ENCODE measurements around the gene ITLN2.
"Not testable (repeated sequence)": the region's sequence is repeated elsewhere in the genome, so short reads cannot be mapped to it uniquely, and the experiment has no call there.

The ITLN2 gene

GRCh38 chr1:160907976-160908375 lies 46.6 kb downstream of the ITLN2 start:
- Histone ChIP-seq H3K4me3 (ENCODE audit: low read length) (no peak overlapping the region), H3K36me3 (ENCODE audit: control insufficient read depth, insufficient read depth, low read length) (no peaks in the 10 kb centered on the region), H3K27me3 (ENCODE audit: control insufficient read depth, insufficient read depth, low read length) (no peaks in the 10 kb centered on the region), H3K27ac (ENCODE audit: low read length) (no peak overlapping the region), H3K4me1 (ENCODE audit: control insufficient read depth, insufficient read depth, low read length) (no peaks in the 10 kb centered on the region), H3K9me3 (ENCODE audit: control insufficient read depth, insufficient read depth, low read length) (no peaks in the 10 kb centered on the region)
- no CpG with 5 or more reads among the region's 7 CpGs for WGBS (ENCODE audit: insufficient coverage, insufficient read length)
- no peak for DNase-seq (ENCODE audit: low read depth, low spot score)

GRCh38 chr1:160905617-160905989 lies 49.0 kb downstream of the ITLN2 start:
- H3K4me1 ChIP-seq (ENCODE audit: control insufficient read depth, insufficient read depth, low read length): no peaks in the 10 kb centered on the region
- no peaks in the 10 kb centered on the region for H3K9me3 ChIP-seq (ENCODE audit: control insufficient read depth, insufficient read depth, low read length)
- H3K27ac ChIP-seq (ENCODE audit: low read length): no peak overlapping the region
- H3K27me3 ChIP-seq (ENCODE audit: control insufficient read depth, insufficient read depth, low read length): no peaks in the 10 kb centered on the region
- H3K4me3 ChIP-seq (ENCODE audit: low read length): no peak overlapping the region
- WGBS (ENCODE audit: insufficient coverage, insufficient read length): no CpG with 5 or more reads among the region's 4 CpGs
- no peaks in the 10 kb centered on the region for H3K36me3 ChIP-seq (ENCODE audit: control insufficient read depth, insufficient read depth, low read length)
- no peak for DNase-seq (ENCODE audit: low read depth, low spot score)

GRCh38 chr1:160904783-160905616 lies 49.6 kb downstream of the ITLN2 start:
- Histone ChIP-seq H3K36me3 (ENCODE audit: control insufficient read depth, insufficient read depth, low read length) (no peaks in the 10 kb centered on the region), H3K9me3 (ENCODE audit: control insufficient read depth, insufficient read depth, low read length) (no peaks in the 10 kb centered on the region), H3K4me3 (ENCODE audit: low read length) (no peak overlapping the region), H3K27me3 (ENCODE audit: control insufficient read depth, insufficient read depth, low read length) (no peaks in the 10 kb centered on the region), H3K4me1 (ENCODE audit: control insufficient read depth, insufficient read depth, low read length) (no peaks in the 10 kb centered on the region), H3K27ac (ENCODE audit: low read length) (no peak overlapping the region)
- WGBS (ENCODE audit: insufficient coverage, insufficient read length): no CpG with 5 or more reads among the region's 8 CpGs
- no peak for DNase-seq (ENCODE audit: low read depth, low spot score)

- no CpG with 5 or more reads among the region's 1 CpG for WGBS (ENCODE audit: insufficient coverage, insufficient read length)
- H3K27ac ChIP-seq (ENCODE audit: low read length); H3K9me3 ChIP-seq (ENCODE audit: control insufficient read depth, insufficient read depth, low read length); H3K27me3 ChIP-seq (ENCODE audit: control insufficient read depth, insufficient read depth, low read length); H3K4me3 ChIP-seq (ENCODE audit: low read length); DNase-seq (ENCODE audit: low read depth, low spot score); H3K36me3 ChIP-seq (ENCODE audit: control insufficient read depth, insufficient read depth, low read length); H3K4me1 ChIP-seq (ENCODE audit: control insufficient read depth, insufficient read depth, low read length): not testable (repeated sequence)
These were observed 52.4 kb downstream of the ITLN2 start for GRCh38 chr1:160902251-160902650.

DNA sequence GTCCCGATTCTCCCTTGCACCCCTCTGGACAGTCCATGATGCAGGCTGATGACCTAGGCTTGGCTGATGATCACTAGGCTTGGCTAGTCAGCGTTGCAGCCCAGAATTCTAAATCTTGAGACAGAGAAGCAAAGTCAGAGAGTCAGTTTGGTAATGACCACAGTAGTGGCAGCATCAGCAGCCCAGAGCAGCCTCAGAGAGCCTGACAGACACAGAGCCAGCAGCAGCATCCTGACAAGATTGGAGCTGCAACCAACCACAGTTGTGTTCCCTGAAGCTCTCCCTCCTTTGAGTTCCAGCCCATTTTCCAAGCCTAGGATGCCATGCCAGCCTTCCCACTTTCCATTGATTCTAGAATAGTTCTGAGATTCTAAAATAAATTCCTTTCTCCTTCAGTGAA lies 52.8 kb downstream of the ITLN2 start:
- Histone ChIP-seq H3K9me3 (ENCODE audit: control insufficient read depth, insufficient read depth, low read length) (no peaks in the 10 kb centered on the region), H3K36me3 (ENCODE audit: control insufficient read depth, insufficient read depth, low read length) (no peaks in the 10 kb centered on the region), H3K27ac (ENCODE audit: low read length) (no peak overlapping the region), H3K27me3 (ENCODE audit: control insufficient read depth, insufficient read depth, low read length) (no peaks in the 10 kb centered on the region), H3K4me1 (ENCODE audit: control insufficient read depth, insufficient read depth, low read length) (no peaks in the 10 kb centered on the region), H3K4me3 (ENCODE audit: low read length) (no peak overlapping the region)
- DNase-seq (ENCODE audit: low read depth, low spot score): no peak
- WGBS (ENCODE audit: insufficient coverage, insufficient read length): no CpG with 5 or more reads among the region's 2 CpGs

DNA sequence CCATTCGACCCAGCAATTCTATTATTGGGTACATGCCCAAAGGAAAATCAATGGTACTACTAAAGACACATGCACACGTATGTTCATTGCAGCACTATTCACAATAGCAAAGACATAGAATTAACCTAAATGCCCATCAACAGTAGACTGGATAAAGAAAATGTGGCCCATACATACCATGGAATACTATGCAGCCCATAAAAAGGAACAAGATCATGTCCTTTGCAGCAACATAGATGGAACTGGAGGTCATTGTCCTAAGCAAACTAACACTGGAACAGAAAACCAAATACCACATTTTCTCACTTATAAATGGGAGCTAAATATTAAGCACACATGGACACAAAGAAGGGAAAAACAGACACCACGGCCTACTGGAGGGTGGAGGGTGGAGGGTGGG lies 53.9 kb downstream of the ITLN2 start:
- no CpG with 5 or more reads among the region's 3 CpGs for WGBS (ENCODE audit: insufficient coverage, insufficient read length)
- H3K27me3 ChIP-seq (ENCODE audit: control insufficient read depth, insufficient read depth, low read length); H3K9me3 ChIP-seq (ENCODE audit: control insufficient read depth, insufficient read depth, low read length); H3K27ac ChIP-seq (ENCODE audit: low read length); H3K36me3 ChIP-seq (ENCODE audit: control insufficient read depth, insufficient read depth, low read length); DNase-seq (ENCODE audit: low read depth, low spot score); H3K4me3 ChIP-seq (ENCODE audit: low read length); H3K4me1 ChIP-seq (ENCODE audit: control insufficient read depth, insufficient read depth, low read length): not testable (repeated sequence)

Data from iPS DF 6.9 (cell line).